ENCODE data around the gene MEX3C.

Gene MEX3C

GRCh38 chr18:51195086-51195450 is 2.4 kb downstream of the MEX3C start:
- no peak for TF ChIP-seq CTCF (IDR thresholded peaks at IDR 0.05)

- no peak for TF ChIP-seq CTCF (IDR thresholded peaks at IDR 0.05)
These were observed 2.9 kb downstream of the MEX3C start for GRCh38 chr18:51194604-51195003.

- TF ChIP-seq CTCF (IDR thresholded peaks at IDR 0.05), result no peak
These were observed 3.7 kb downstream of the MEX3C start for GRCh38 chr18:51193621-51194287.

DNA sequence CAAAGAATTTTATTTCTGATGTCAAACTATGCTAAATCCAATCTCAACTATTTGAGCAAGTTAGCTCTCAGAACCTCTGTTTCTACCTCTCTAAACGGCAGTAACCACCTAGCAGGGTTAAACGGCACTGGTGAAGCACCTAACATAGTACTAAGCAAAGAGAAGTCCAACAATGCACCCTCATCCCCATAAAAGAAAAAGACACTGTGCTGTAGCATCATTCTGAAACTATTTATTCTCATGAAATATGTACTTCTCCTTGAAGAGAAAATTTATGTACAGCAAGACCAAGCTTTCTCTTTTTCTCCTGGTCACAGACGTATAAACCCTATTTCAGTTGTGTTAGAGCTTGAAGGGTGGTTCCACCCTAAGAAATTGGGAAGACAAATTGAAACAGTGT is 4.8 kb downstream of the MEX3C start:
- no peak for TF ChIP-seq CTCF (IDR thresholded peaks at IDR 0.05)

DNA sequence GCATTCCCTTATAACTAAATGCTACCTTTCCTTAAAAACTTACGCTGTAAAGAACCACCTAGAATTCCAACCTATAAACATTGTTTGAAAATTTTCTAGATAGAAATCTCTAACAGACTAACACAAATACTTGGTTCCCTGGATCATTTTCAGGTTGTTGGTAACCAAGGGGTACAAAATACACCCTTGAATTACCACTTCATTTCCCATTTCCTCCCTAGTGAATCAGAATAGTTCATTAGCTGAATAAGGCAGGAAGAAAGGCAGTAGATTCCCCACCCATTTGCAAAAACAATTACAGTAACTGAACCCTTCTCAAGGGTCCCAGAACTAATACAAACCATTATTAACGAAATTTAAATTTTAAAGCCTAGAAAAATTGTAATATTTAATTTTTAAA is 5.5 kb downstream of the MEX3C start:
- TF ChIP-seq CTCF (IDR thresholded peaks at IDR 0.05), result no peak

- no peak for TF ChIP-seq CTCF (IDR thresholded peaks at IDR 0.05)
These were observed 6.3 kb downstream of the MEX3C start for GRCh38 chr18:51191128-51191717.

DNA sequence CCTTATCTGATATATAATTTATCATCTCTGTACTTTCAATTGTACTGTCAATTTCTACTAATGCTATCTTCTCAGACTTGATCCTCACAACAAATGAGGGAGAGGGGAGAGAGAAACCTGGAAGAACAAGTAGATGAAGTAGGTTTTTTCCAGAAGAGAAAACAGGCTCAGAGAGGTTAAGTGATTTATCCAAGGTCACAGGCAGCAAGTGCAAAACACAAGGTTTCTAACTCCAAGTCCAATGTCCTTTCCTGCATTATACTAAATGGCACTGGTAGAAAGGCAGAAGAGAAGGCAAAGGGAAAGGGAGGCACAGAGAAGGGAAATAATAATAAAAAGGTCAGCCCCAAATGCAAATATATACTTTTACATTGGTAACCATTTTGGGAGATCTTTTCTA is 7.5 kb downstream of the MEX3C start:
- no peak for TF ChIP-seq CTCF (IDR thresholded peaks at IDR 0.05)
